SK-MEL-5 (cell line): ENCODE results near the gene ENTREP1. TPM values are rescaled to one million over a fixed set of nuclear protein-coding genes. Genes with fewer than 3 reads are reported as not detected.
A peak's percentile ranks its signal among the peaks of the same experiment; 100 is the strongest.

Experiments
- DNase-seq: peaks from one replicate; pipeline ENCODE4 v3.0.0-alpha.2; 2016; ENCODE audit warnings: low read depth, low spot score
- in situ Hi-C: cut with HindIII; loops from 2 replicates; pipeline ENCODE4 v1.10.0; 2016; ENCODE audit warnings: low sequenced_read_pairs, high pct_unique_total_duplicates, low pct_unique_long_range_greater_than_20kb
- total RNA-seq: library from RNA; depleted of rRNA; stranded (reverse); fragments of >200 nt; shearing (Covaris generic); gene quantifications from 2 replicates; pipeline ENCODE4 v1.2.3, GENCODE V29; 2014

The ENTREP1 gene
- total RNA-seq, 1 experiment from 2014 or later = 2.7 TPM

- no peak for DNase-seq
- in situ Hi-C loops = loop anchor here (25.0 kb wide), 1 partner anchor 159 kb away; no protein-coding TSS in a partner anchor
These were observed 21.8 kb downstream of the ENTREP1 start for GRCh38 chr9:69346596-69347390.

- in situ Hi-C loops = loop anchor here (25.0 kb wide), 1 partner anchor 160 kb away; no protein-coding TSS in a partner anchor
- DNase-seq = no peak
These were observed 22.6 kb downstream of the ENTREP1 start for GRCh38 chr9:69347607-69348006.

- in situ Hi-C loops = no loop called here
These were observed 26.2 kb downstream of the ENTREP1 start for GRCh38 chr9:69351227-69351626.

GRCh38 chr9:69355232-69355631 lies 30.2 kb downstream of the ENTREP1 start:
- no peak for DNase-seq
- in situ Hi-C loops = no loop called here

More at GRCh38 chr9:69351227-69351626, 26.2 kb downstream of the ENTREP1 start:
- DNase-seq = no peak

GRCh38 chr9:69357030-69357775 lies 32.2 kb downstream of the ENTREP1 start:
- DNase-seq = no peak
- in situ Hi-C loops = no loop called here

- in situ Hi-C loops = no loop called here
- no peak for DNase-seq
These were observed 32.8 kb downstream of the ENTREP1 start for GRCh38 chr9:69357821-69358220.

GRCh38 chr9:69363191-69363590 lies 38.2 kb downstream of the ENTREP1 start:
- in situ Hi-C loops = no loop called here
- no peak for DNase-seq

GRCh38 chr9:69364510-69365150 lies 39.6 kb downstream of the ENTREP1 start:
- in situ Hi-C loops = no loop called here
- DNase-seq = no peak

GRCh38 chr9:69370430-69370829 lies 45.4 kb downstream of the ENTREP1 start:
- in situ Hi-C loops = no loop called here
- peak; percentile 66 for DNase-seq

- no peak for DNase-seq
- in situ Hi-C loops = no loop called here
These were observed 46.0 kb downstream of the ENTREP1 start for GRCh38 chr9:69371001-69371400.

GRCh38 chr9:69376651-69377050 lies 51.6 kb downstream of the ENTREP1 start:
- no peak for DNase-seq
- in situ Hi-C loops = no loop called here

- DNase-seq = no peak
- in situ Hi-C loops = no loop called here
These were observed 52.3 kb downstream of the ENTREP1 start for GRCh38 chr9:69377291-69377690.

GRCh38 chr9:69377981-69378380 lies 53.0 kb downstream of the ENTREP1 start:
- in situ Hi-C loops = no loop called here

GRCh38 chr9:69379270-69379982 lies 54.4 kb downstream of the ENTREP1 start:
- in situ Hi-C loops = no loop called here
- no peak for DNase-seq

More at GRCh38 chr9:69377981-69378380, 53.0 kb downstream of the ENTREP1 start:
- no peak for DNase-seq

- in situ Hi-C loops = no loop called here
- no peak for DNase-seq
These were observed 55.3 kb downstream of the ENTREP1 start for GRCh38 chr9:69380301-69380700.

- DNase-seq = no peak
- in situ Hi-C loops = no loop called here
These were observed 55.8 kb downstream of the ENTREP1 start for GRCh38 chr9:69380811-69381210.

- in situ Hi-C loops = no loop called here
- DNase-seq = no peak
These were observed 57.1 kb downstream of the ENTREP1 start for GRCh38 chr9:69382135-69382534.

GRCh38 chr9:69385581-69386033 lies 60.6 kb downstream of the ENTREP1 start:
- in situ Hi-C loops = no loop called here
- no peak for DNase-seq
